HK-2 (cell line): ENCODE results near the gene MIS18A.
A peak's percentile ranks its signal among the peaks of the same experiment; 100 is the strongest.
"Not testable (repeated sequence)": the region's sequence is repeated elsewhere in the genome, so short reads cannot be mapped to it uniquely, and the experiment has no call there.

Source experiments
- DNase-seq: peaks from one replicate; pipeline ENCODE4 v3.0.0-alpha.2; 2018; ENCODE audit not compliant: unreplicated experiment

MIS18A gene

GRCh38 chr21:32304998-32305397 is 26.1 kb upstream of the MIS18A start:
- DNase-seq, result no peak

GRCh38 chr21:32303385-32303784 is 24.5 kb upstream of the MIS18A start:
- no peak for DNase-seq

- no peak for DNase-seq
Observed at GRCh38 chr21:32302560-32302959, 23.7 kb upstream of the MIS18A start.

GRCh38 chr21:32301596-32301995 is 22.7 kb upstream of the MIS18A start:
- no peak for DNase-seq

- DNase-seq, result no peak
Observed at GRCh38 chr21:32300117-32300681, 21.4 kb upstream of the MIS18A start.

- DNase-seq, result no peak
Observed at GRCh38 chr21:32299695-32300094, 20.8 kb upstream of the MIS18A start.

- DNase-seq, result no peak
Observed at GRCh38 chr21:32298658-32299081, 19.8 kb upstream of the MIS18A start, which contains the start of gene MRAP. Gene MRAP, plus strand, starts transcription at chr21:32298855. Its CDS starts 117 bp downstream, at chr21:32298972.

GRCh38 chr21:32298148-32298559 is 19.3 kb upstream of the MIS18A start:
- DNase-seq, result no peak

GRCh38 chr21:32297449-32297848 is 18.6 kb upstream of the MIS18A start:
- DNase-seq, result no peak

GRCh38 chr21:32285476-32285875 is 6.6 kb upstream of the MIS18A start:
- DNase-seq, result no peak

GRCh38 chr21:32282992-32283391 is 4.1 kb upstream of the MIS18A start:
- no peak for DNase-seq

- no peak for DNase-seq
Observed at GRCh38 chr21:32281531-32281930, 2.7 kb upstream of the MIS18A start.

GRCh38 chr21:32279377-32279680 is 480 bp upstream of the MIS18A start:
- DNase-seq, result no peak

GRCh38 chr21:32278103-32278502 is 746 bp downstream of the MIS18A start:
- DNase-seq, result peak; percentile 1

GRCh38 chr21:32276671-32277070 is 2.2 kb downstream of the MIS18A start:
- DNase-seq, result no peak

GRCh38 chr21:32270748-32271147 is 8.1 kb downstream of the MIS18A start:
- DNase-seq, result no peak

- not testable (repeated sequence) for DNase-seq
Observed at GRCh38 chr21:32265321-32265720, 13.5 kb downstream of the MIS18A start.

GRCh38 chr21:32261929-32262328 is 16.9 kb downstream of the MIS18A start:
- DNase-seq, result no peak

GRCh38 chr21:32260130-32260529 is 18.7 kb downstream of the MIS18A start:
- DNase-seq, result no peak

- DNase-seq, result not testable (repeated sequence)
Observed at GRCh38 chr21:32258786-32259048, 20.1 kb downstream of the MIS18A start.

- peak; percentile 48 for DNase-seq
Observed at GRCh38 chr21:32257962-32258785, 20.7 kb downstream of the MIS18A start.

- peak; percentile 34 for DNase-seq
Observed at GRCh38 chr21:32256873-32257620, 21.8 kb downstream of the MIS18A start.

GRCh38 chr21:32256251-32256650 is 22.6 kb downstream of the MIS18A start:
- DNase-seq, result no peak
